DMS79 treated with DMSO at 0.1 percent for 48 hours (cell line): ENCODE data around the gene TGFBR3.

Source experiments
- DNase-seq: peaks from one replicate; lab custom pipeline; 2025; lab: John Stamatoyannopoulos, UW

The TGFBR3 gene

GRCh38 chr1:91777630-91778300 lies 108.2 kb downstream of the TGFBR3 start:
- no peak for DNase-seq

- DNase-seq: no peak
These were observed 108.8 kb downstream of the TGFBR3 start for GRCh38 chr1:91777196-91777595.

- DNase-seq: no peak
These were observed 109.7 kb downstream of the TGFBR3 start for GRCh38 chr1:91776068-91776794.

- no peak for DNase-seq
These were observed 110.7 kb downstream of the TGFBR3 start for GRCh38 chr1:91775227-91775626.

GRCh38 chr1:91774520-91775203 lies 111.3 kb downstream of the TGFBR3 start:
- DNase-seq: no peak

- no peak for DNase-seq
These were observed 114.2 kb downstream of the TGFBR3 start for GRCh38 chr1:91771717-91772116.

GRCh38 chr1:91770667-91771268 lies 115.2 kb downstream of the TGFBR3 start:
- DNase-seq: no peak

- DNase-seq: no peak
These were observed 116.2 kb downstream of the TGFBR3 start for GRCh38 chr1:91769742-91770141.

GRCh38 chr1:91768786-91769725 lies 116.9 kb downstream of the TGFBR3 start:
- DNase-seq: no peak

- DNase-seq: no peak
These were observed 117.8 kb downstream of the TGFBR3 start for GRCh38 chr1:91768120-91768519.

- DNase-seq: no peak
These were observed 119.1 kb downstream of the TGFBR3 start for GRCh38 chr1:91766883-91767282.

GRCh38 chr1:91765880-91766443 lies 120.0 kb downstream of the TGFBR3 start:
- DNase-seq: no peak

- no peak for DNase-seq
These were observed 120.7 kb downstream of the TGFBR3 start for GRCh38 chr1:91765293-91765692.

GRCh38 chr1:91764471-91765115 lies 121.4 kb downstream of the TGFBR3 start:
- DNase-seq: no peak

- DNase-seq: no peak
These were observed 122.7 kb downstream of the TGFBR3 start for GRCh38 chr1:91763252-91763651.

- DNase-seq: no peak
These were observed 124.6 kb downstream of the TGFBR3 start for GRCh38 chr1:91761295-91761721.

GRCh38 chr1:91760512-91760911 lies 125.4 kb downstream of the TGFBR3 start:
- no peak for DNase-seq

GRCh38 chr1:91759076-91759475 lies 126.9 kb downstream of the TGFBR3 start:
- no peak for DNase-seq

- no peak for DNase-seq
These were observed 128.0 kb downstream of the TGFBR3 start for GRCh38 chr1:91757763-91758460.

- no peak for DNase-seq
These were observed 130.2 kb downstream of the TGFBR3 start for GRCh38 chr1:91755702-91756287.
